Stimulated activated CD8-positive, alpha-beta memory T cell treated with anti-CD3 and anti-CD28 coated beads, Interleukin-15, amount 100 ng/mL, for 1 hour (primary cell): ENCODE data around the gene CAMK2G.

Source experiments
- DNase-seq: peaks from one replicate; pipeline ENCODE4 v3.0.0-alpha.2; 2020; ENCODE audit warnings: low read depth

CAMK2G gene

GRCh38 chr10:73863039-73863817 is 11.1 kb downstream of the CAMK2G start:
- no peak for DNase-seq

GRCh38 chr10:73862011-73862410 is 12.3 kb downstream of the CAMK2G start:
- no peak for DNase-seq

DNA sequence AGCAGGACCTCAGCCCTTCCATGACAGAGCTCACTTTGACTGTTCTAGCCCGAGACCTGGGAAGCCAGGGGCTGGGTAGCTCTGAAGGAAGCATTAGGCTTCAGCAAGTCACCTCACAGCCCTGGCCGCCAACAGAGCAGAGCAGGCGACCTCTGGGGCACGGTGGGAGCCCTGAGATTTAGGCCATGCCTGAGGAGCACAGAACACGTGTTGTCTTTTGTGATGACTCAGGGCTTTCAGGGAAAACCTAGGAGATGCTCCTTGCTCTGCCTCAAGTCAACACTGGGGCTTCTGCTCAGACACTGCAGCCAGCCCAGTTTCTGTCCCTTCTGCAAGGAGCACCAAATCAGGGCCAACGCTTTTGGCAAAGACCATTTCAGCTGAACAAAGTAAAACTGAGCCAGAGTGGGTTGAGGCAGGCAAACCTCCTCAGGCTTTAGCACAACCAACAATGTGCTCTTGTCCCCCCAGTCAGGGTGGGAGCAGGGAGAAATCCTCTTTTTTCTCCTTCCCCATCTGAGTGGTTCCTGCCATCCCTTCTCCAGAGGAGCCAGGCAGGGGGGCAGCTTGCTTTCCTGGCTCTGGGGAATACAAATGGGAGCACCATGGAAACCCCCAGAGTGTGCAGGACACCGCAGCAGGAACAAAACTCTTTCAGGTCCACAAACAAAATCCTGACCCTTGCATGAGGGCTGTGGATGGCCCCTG is 14.4 kb downstream of the CAMK2G start:
- no peak for DNase-seq

GRCh38 chr10:73859428-73859783 is 14.9 kb downstream of the CAMK2G start:
- no peak for DNase-seq

DNA sequence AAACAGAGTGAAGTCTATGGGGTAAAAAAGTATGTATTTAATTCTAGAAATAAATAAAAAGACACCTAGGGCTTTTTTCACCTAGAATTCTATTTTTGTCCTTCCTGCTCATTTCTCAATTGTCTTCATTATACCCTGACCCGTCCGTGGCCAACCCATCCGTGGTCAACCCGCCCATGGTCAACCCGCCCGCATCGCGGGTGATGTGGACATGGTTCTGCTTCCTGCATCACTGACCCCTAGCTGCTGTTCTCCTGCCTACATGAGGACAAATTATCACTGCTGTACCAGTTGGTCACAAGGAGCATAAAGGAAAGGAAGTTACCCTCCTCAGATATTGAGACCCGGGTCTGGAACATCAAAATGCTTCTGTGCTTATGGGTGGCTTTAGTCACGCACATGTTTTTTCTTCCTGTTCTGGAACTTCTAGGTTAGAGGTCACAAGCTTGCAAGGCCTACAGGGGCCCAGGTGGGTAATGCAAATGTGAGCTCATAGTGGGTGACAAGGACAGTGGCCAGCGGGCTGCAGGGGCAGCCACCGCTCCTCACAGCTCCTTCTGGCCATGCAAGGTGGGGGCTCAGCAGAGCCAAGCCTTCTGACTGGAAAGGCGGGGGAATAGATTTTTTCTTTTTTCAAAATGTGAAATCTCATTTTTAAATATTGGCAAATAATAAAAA is 15.5 kb downstream of the CAMK2G start:
- DNase-seq: no peak

DNA sequence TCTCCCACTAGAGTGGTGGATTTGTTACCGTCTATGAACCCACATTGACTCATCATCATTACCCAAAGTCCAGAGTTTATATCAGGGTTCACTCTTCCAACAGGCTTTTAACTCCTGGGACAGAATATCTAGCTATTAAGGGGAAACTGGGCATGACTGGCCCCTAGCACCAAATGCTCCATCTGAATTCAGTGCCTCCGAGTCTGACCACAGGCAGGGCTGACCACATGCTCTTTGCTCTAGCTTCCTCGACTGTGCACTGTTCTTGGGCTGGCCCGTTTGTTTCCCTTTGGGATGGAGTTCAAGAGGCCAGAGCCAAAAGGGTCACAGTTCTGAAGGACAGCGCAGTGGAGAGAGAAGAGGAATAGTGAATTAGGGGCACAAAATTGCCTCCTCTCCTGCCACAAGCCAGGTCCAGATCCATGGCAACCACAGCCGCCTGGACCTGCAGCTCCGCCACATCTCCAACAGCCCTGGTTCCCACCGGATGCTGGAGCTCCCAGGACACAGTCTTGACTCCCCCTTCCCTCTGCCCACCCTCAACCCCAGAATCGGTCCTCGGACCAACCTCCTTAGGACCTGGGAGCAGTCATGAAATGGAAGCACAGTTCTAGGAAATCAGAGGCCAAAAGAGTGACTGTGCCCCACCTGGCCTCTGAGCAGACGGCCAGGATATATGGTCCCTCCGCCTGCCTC is 16.2 kb downstream of the CAMK2G start:
- DNase-seq: no peak

DNA sequence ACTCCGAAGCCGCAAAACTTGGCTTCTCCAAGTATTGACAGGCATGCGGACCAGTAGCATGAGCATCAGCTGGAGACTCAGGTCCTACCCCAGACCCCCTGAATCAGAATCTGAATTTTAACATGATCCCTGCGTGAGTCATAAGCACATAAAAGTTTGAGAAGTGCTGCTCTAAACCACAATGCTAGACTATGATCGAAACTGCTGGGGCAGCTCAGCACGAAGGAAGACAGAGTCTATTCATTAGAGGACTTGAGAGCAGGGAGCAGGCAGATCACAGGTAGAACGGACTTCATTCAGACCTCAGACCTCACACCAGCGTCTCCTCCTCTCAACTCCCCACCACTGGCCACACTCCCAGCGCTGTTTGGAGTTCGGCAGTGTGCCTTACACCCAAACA is 16.9 kb downstream of the CAMK2G start:
- no peak for DNase-seq

- DNase-seq: no peak
Observed at GRCh38 chr10:73856261-73856660, 18.1 kb downstream of the CAMK2G start.

DNA sequence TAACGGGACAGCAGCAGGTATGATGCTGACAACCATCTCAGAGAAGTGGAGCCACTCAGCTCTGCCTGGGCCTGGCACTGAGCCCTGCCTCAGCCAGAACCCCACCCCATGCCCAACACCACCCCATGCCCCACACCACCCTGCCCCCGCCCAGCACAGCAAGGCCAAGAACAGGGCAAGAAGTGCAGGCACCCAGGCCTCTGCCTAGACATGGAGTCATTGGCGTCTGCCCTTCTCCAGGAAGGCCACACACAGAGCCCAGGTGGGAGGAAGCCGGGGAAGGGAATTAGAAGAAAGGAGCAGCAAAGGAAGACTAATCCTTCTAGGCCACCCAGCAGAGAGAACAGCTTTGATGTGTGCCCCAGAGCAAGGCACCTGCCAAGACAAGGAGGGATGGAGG is 18.9 kb downstream of the CAMK2G start:
- DNase-seq: no peak

DNA sequence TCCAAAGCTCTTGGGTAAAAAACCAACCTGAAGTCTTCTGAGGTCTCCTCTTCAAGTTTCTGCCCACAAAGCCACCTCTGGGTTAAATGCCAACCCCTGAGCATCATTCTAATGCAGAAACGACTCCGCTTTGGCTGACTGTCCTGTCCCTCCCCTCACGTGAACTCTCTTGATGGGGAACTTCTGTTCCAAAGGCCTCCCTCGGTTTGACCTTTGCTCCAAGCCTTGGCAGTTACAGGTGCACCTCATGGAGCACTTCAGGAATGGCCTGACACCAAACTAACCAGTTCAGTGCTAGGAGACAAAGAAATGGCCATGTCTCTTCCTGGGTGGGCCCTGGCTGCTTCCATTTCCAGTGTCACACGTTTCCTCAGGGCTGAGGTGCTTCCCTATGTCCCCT is 20.0 kb downstream of the CAMK2G start:
- no peak for DNase-seq

- no peak for DNase-seq
Observed at GRCh38 chr10:73853196-73853595, 21.2 kb downstream of the CAMK2G start.

DNA sequence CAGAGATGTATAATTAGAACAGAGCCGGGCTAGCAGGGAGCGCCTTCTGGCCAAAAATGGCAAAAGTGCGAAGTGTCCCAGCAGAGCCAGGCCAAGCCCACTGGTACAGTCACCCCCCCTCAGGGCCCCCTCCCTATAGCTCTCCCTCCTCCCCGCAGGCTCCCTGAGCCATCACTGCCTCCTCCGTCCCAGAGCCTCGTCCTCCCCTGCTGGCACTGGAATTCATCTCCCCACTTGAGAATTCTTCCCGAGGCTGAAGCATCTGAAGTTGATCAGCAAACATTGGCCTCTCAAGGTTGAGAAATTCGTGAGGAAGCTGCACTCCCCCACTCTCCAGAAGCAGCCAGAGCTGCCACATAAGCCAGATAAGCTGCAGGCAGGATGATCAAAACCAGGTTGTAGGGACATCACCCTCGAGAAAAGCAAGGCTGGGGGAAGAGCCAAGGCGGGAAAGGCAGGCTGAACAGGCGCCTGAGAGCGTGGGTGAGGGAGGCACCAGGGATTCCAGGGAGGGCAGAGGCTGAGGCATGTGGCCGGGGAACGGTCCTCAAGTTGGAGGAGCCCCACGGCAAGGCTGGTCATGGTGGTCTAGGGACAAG is 23.4 kb downstream of the CAMK2G start:
- DNase-seq: no peak

DNA sequence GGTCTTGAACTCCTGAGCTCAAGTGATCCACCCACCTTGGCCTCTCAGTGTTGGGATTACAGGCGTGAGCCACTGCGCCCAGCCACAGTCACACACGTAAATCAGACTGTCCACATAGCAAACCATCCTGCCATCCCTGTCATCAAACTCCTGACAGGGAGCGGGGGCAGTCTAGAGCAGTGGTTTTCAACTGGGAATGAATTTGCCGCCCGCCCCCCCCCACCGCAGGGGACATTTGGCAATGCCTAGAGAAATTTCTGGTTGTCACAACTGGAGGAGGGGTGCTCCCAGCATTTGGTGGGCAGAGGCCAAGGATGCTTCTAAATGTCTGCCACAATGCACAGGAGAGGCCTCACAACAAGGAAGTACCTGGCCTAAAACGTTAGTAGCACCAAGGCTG is 24.1 kb downstream of the CAMK2G start:
- DNase-seq: no peak

- peak; percentile 95 for DNase-seq
Observed at GRCh38 chr10:73848821-73849489, 25.4 kb downstream of the CAMK2G start.

DNA sequence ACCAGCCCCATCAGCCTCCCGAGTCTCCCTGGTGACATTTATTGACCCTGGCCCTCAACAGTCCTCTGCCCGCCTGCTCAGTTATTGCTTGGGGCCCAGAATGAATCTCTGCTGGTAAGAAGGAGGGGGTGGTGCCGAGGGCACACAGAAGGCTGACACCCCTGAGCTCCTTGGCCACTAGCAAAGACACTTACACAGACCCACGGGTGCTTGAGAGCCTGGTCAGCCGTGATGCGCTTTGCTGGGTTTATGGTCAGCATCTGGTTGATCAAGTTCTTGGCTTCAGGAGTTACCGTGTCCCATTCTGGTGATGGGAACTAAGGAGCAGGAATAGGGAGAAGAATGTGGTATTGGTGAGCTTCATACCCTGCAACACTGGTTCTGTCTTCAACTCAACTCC is 27.3 kb downstream of the CAMK2G start:
- no peak for DNase-seq

- DNase-seq: no peak
Observed at GRCh38 chr10:73843261-73843660, 31.1 kb downstream of the CAMK2G start.

- no peak for DNase-seq
Observed at GRCh38 chr10:73842349-73842748, 32.0 kb downstream of the CAMK2G start.

GRCh38 chr10:73841526-73842285 is 32.6 kb downstream of the CAMK2G start:
- no peak for DNase-seq

DNA sequence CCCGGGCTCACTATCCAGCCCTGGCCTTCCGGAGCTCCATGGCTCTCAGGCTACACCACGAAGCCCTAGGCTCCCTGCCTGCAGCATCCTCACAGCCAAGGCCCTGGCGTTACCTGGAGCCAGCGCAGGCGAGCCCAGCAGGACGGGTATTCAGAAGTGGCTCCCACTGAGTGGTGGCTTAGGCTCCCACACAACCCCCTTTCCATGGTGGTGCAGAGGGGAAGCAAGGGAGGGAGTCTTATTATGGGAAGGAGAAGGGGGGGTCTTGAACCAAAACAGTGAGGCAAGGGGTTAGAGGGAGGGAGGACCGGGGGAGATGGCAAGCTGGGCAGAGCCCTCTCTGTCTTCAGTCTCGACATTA is 33.3 kb downstream of the CAMK2G start:
- DNase-seq: no peak

GRCh38 chr10:73840403-73841060 is 33.8 kb downstream of the CAMK2G start:
- DNase-seq: no peak

DNA sequence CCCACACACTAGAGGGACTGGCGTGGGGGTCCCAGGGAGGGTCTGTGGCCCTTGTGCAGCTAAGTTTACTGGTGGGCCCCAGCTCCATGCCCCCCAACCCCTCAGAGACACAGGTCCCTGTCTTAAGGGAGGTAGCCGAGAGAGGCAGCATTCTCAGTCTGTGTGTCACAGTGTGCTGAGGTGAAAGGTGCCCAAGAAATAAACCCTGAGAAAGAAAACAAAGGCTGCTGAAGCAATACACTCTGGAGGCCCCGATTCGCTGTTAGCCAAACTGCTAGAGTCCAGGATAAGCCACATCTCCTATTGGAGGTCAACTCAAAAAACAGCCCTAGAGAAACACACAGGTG is 34.3 kb downstream of the CAMK2G start:
- no peak for DNase-seq
